ENCODE measurements around the gene MRAP2.
A peak's percentile ranks its signal among the peaks of the same experiment; 100 is the strongest.
"Not testable (repeated sequence)": the region's sequence is repeated elsewhere in the genome, so short reads cannot be mapped to it uniquely, and the experiment has no call there.

Gene MRAP2

DNA sequence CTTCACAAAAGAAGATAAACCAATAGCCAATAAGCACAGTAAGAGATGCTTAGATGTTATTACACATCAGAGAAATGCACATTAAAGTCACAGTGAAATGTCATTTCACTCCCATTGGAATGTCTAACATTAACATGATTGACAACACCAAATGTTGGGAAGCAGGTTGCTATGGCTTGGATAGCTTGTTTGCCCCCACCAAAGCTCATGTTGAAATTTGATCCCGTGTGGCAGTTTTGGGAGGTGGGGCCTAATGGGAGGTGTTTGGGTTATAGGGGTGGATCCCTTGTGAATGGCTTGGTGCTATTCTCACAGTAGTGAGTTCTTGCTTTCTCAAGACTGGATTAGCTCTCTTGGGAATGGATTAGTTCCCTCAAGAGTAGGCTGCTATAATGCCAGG, 44.8 kb downstream of the MRAP2 start:
- DNase-seq: no peak

DNA sequence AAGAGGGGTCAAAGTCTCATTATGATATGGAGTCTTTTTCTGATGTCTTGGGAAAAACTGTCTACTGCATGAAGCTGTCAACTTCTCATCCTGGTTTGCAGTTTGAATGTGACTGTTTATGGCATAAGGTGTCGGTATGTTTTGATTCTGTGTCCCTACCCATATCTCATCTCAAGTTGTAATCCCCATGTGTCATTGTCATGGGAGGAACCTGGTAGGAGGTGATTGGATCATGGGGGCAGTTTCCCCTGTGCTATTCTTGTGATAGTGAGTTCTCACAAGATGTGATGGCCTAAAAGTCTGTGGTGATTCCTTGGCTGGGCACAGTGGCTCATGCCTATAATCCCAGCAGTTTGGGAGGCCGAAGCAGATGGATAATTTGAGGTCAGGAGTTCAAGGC, 47.6 kb downstream of the MRAP2 start:
- DNase-seq: no peak

- no peak for DNase-seq
Measured at GRCh38 chr6:84082689-84083265, 49.2 kb downstream of the MRAP2 start.

DNA sequence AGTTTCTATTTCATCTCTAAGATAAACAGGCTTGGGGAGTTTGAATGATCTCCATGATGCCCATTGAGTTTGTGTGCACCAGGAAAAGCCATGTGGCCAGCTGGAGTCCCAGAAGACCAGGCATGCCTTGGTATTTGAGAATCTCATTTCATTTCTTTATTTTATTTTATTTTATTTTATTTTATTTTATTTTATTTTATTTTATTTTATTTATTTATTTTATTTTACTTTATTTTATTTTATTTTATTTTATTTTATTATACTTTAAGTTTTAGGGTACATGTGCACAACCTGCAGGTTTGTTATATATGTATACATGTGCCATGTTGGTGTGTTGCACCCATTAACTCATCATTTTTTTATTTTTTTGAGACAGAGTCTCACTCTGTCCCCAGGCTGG, 51.1 kb downstream of the MRAP2 start:
- not testable (repeated sequence) for DNase-seq

DNA sequence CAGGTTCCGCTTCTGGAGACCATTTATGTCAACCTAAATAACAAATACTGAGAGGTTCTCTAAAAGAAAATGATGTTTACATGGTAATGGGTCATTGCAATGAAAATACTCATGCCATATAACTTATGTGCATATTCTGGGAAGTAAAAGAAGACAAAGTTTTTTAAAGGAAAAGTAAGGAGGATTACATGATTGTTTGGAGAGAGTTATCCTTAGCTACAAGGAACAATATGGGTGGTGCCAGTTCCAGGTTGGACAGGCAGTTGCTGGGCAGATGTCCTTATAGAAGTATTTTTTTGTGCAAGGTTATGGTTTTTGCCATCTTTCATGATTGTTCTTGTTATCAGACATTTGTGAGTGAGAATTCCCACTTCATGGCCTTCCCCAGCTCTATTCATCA, 52.5 kb downstream of the MRAP2 start:
- DNase-seq: no peak

GRCh38 chr6:84086545-84087429, 53.2 kb downstream of the MRAP2 start:
- no peak for DNase-seq

DNA sequence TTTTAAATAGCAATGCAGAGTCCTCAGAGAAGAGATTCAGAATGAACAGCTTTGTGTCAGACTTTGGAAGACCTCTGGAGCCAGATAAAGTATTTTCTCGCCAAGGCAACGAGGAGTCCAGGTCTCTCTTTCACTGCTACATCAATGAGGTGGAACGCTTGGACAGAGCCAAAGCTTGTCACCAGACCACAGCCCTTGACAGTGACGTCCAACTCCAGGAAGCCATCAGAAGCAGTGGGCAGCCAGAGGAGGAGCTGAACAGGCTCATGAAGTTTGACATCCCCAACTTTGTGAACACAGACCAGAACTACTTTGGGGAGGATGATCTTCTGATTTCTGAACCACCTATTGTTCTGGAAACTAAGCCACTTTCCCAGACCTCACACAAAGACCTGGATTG, 55.5 kb downstream of the MRAP2 start:
- DNase-seq: no peak

- DNase-seq: no peak
Measured at GRCh38 chr6:84089552-84089951, 56.0 kb downstream of the MRAP2 start.

- DNase-seq: peak; percentile 7
Measured at GRCh38 chr6:84093441-84094435, 60.2 kb downstream of the MRAP2 start.

- no peak for DNase-seq
Measured at GRCh38 chr6:84095156-84095555, 61.6 kb downstream of the MRAP2 start.

GRCh38 chr6:84103029-84103428, 69.5 kb downstream of the MRAP2 start:
- peak; percentile 11 for DNase-seq

DNA sequence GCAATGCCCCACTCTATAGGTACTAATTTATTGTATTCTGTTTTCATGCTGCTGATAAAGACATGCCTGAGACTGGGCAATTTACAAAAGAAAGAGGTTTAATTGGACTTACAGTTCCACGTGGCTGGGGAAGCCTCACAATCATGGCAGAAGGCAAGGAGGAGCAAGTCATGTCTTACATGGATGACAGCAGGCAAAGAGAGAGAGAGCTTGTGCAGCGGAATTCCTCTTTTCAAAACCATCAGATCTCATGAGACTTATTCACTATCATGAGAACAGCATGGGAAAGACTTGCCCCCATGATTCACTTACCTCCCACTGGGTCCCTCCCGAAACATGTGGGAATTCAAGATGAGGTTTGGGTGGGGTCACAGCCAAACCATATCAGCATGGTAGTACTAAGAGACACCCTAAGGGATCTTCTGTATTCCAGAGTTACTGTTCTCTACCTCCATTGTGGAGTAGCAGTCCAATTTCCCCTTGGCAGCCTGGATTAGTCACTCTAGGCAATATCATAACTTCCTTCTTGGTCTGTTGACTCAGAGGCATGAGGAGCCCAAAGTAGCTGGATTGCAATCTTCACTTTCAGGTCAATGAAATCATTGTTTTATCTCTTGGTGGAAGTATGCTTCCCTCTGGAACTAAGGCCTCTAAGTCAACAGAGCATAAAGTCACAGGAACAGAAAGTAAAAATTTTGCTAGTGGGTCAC, 71.8 kb downstream of the MRAP2 start:
- not testable (repeated sequence) for DNase-seq

DNA sequence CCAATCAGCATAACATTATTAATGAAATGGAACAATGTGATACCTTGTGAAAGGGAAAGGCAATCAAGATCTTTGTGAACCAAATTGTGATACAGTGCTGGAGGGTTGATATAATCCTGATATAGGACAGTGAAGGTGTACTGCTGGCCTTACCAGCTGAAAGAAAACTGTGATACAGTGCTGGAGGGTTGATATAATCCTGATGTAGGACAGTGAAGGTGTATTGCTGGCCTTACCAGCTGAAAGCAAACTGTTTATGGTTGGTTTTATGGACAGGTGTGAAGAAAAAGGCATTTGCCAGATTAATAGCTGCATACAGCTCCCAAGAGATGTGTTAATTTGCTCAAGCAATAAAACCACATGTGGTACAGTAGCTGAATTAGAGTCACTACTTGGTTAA, 73.9 kb downstream of the MRAP2 start:
- no peak for DNase-seq

- not testable (repeated sequence) for DNase-seq
Measured at GRCh38 chr6:84111351-84111750, 77.8 kb downstream of the MRAP2 start.

GRCh38 chr6:84114933-84115594, 81.5 kb downstream of the MRAP2 start:
- DNase-seq: not testable (repeated sequence)

GRCh38 chr6:84118191-84118590, 84.6 kb downstream of the MRAP2 start:
- no peak for DNase-seq

- no peak for DNase-seq
Measured at GRCh38 chr6:84119277-84119676, 85.7 kb downstream of the MRAP2 start.

DNA sequence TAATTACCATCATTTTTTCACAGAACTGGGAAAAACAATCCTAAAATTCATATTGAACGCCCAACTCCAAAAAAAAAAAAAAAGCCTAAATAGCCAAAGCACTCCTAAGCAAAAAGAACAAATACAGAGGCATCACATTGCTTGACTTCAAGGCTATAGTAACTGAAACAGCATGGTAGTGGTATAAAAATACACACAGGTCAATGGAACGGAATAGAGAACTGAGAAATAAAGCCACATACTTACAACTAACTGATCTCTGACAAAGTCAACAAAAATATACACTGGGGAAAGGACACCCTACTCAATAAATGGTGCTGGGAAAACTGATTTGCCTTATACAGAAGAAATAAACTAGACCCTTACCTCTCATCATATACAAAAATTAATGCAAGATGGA, 89.6 kb downstream of the MRAP2 start:
- no peak for DNase-seq

DNA sequence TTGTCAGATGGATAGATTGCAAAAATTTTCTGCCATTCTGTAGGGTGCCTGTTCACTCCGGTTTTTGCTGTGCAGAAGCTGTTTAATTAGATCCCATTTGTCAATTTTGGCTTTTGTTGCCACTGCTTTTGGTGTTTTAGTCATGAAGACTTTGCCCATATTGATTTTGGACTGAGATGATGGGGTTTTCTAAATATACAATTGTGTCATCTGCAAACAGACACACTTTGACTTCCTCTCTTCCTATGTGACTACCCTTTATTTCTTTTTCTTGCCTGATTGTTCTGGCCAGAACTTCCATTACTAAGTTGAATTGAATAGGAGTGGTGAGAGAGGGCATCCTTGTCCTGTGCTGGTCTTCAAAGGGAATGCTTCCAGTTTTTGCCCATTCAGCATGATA, 96.0 kb downstream of the MRAP2 start:
- not testable (repeated sequence) for DNase-seq

GRCh38 chr6:84133385-84133784, 99.8 kb downstream of the MRAP2 start:
- DNase-seq: not testable (repeated sequence)

DNA sequence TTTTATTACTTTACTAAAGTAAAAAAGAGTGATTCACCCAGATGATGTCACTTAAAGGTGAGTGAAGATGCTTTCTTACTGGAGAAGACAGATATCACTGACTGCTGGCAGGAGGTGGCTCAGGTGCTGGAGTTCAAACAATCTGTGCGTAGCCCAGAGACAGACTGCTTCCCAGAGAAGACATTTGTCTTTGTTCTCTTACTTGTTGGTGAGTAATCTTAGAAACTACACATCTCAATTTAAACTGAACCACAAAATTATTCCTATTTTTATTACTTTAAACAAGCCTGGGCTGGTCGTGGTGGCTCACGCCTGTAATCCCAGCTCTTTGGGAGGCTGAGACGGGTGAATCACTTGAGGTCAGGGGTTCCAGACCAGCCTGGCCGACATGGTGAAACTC, 101.7 kb downstream of the MRAP2 start:
- no peak for DNase-seq

Measured in NCI-H1694 treated with DMSO at 0.1 percent for 48 hours (cell line).